ENCODE results near the gene PPP1R1C.

PPP1R1C gene

DNA sequence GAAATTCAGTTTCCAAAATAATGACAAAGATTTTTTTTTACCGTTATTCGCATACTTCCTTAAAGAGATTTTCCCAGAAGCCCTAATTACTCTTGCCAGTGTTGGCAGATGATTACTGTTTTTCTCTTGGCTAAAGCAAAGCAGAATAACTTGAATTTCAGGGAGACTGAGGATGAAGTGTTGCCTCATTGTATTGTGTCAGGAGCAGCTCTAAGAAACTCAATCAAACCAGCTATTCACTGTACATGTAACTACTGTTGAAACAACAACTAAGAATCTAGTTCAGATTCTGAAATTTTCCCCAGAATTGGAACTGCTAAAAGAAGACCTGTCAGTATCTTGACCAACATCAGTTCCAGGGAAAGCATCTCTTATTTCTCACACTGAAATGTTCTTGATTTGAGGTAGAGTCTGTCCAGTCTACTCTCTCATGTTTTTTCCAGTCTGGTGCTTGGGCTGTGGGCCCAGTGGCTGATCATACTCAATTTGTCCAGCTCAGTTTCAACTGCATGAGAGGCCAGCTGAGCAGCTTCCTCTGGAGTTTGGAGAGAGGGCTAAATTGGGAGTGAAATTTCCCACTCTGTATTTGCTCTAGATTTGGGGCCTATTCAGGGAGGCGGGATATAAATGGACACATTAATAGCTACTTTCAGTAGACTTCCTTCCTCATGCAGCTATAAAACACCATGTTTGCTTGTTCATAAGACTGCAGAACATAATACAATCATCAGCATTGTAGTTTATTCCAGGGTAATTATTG lies 78.5 kb downstream of the PPP1R1C start:
- no peak for DNase-seq

GRCh38 chr2:182066400-182067087 lies 80.9 kb downstream of the PPP1R1C start:
- DNase-seq: no peak

- no peak for DNase-seq
These were observed 81.7 kb downstream of the PPP1R1C start for GRCh38 chr2:182067393-182067792.

GRCh38 chr2:182068811-182069210 lies 83.2 kb downstream of the PPP1R1C start:
- no peak for DNase-seq

DNA sequence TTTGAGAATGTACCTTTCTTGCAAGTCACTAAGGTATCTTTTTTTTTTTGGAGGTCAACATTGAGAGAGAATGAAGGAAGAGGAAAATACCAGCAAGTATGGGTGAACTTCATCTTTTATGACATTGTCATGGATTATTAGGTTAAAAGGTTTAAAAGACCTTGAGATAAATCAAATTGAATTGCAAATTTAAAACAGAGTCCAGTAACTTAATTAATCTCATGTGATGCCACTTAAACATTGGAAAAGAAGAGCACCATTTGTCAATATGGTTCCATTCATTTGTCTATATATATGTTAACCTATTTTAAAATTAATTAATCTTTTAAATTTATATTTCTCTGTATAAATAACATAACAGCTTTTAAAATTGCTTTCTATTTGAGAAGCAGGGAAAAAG lies 83.8 kb downstream of the PPP1R1C start:
- no peak for DNase-seq

DNA sequence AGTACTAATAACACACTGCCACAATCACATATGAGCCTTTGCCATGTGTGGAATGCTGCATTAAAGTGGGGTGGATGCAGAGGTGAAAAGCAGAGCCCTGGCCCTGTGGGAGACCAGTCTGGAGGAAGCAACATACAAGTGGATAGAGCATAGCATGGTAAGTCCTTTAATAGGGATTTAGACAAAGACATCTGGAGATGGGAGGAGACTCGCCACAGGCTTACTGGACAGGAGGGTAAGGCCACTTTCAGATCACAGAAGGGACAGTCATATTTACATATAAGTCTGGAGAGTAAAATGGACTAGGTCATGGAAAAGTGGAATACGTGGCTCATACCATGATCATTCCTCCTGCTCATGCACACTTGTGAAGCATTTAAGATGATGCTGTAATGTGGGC lies 84.3 kb downstream of the PPP1R1C start:
- no peak for DNase-seq

GRCh38 chr2:182070736-182071135 lies 85.1 kb downstream of the PPP1R1C start:
- DNase-seq: no peak

DNA sequence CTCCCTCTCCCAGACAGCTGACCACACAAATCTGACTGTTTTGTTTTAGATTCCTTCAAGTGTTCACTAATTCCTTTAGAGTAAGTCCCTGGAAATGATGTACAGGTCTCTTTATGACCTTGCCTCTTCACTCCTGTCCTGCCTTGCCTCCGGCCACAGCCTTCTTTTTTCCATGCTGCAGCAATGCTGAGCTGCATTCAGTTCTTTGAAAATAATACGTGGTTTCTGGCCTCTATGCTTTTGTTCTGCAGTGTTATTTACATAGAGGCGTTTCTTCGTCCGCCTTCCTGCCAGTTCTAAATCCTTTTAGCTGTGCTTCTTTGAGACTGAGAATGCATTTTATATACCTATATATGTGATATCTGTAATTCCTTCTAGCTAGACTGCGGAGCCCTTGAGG lies 87.2 kb downstream of the PPP1R1C start:
- DNase-seq: no peak

DNA sequence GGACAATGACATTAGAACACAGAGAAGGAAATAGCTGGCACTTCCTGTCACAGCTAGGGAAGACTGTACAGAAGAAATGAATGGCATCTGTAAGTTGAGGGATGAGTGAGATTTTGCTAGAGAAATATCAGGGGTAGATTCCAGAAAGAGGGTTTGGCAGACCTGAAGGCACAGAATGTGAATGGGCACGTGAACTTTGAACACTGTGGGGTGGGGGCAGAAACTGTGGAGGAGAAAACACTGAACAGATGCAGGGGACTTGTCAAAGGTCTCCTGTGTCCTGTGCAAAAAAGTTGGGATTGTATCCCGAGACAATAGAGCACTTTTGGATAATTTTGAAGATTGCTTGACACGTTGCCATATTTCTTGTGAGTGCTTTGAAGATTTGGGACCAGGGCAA lies 88.0 kb downstream of the PPP1R1C start:
- no peak for DNase-seq

DNA sequence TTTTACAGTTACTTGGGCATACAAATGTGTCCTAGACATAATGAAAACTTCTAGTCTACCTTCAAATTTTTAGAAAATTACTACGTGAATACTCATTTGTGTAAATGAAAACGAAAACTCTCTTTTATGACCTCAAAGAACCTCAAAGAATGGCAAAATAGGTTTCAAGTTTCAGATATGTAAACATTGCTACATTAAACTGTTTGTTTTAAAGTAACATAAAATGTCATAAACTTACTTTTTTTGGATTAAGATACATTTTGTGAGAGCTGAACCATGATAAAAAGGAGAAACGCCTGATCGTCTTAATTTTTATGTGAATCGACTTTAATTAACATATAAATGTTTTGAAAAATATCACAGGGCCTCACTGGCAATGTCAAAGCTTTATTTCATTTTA lies 91.4 kb downstream of the PPP1R1C start:
- DNase-seq: no peak

GRCh38 chr2:182077448-182078142 lies 91.9 kb downstream of the PPP1R1C start:
- peak in 4 of 14 donors; percentile 1 to 34 (median 14) for DNase-seq

DNA sequence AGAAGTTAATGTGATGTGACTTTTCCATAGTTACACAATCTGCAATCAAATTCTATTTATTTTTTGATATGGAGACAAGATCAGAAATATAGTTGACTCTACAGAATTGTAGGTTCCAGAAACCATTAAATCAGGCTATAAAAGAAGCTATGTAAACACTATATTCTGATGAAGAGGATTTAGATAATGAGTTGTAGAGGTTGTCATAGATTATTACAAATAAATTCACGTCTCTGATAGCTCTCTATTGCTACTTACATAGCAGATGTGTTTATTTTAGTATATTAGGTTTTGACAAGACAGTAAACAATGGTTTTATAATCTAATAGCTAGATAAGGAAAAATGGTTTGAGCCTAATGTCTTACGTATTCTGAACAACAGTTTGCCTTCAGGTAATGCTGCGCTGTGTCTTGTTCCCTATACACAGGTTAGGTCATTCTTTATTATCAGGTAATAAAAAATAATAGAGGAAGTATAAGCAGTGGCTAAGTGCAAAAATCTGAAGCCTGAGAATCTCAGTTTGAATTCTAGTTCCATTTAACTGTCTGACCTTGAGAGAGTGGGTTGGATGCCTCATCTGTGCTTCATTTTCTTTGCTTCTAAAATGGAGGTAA lies 93.4 kb downstream of the PPP1R1C start:
- no peak for DNase-seq

- DNase-seq: no peak
These were observed 94.8 kb downstream of the PPP1R1C start for GRCh38 chr2:182080493-182080892.

GRCh38 chr2:182081602-182082260 lies 96.1 kb downstream of the PPP1R1C start:
- no peak for DNase-seq

DNA sequence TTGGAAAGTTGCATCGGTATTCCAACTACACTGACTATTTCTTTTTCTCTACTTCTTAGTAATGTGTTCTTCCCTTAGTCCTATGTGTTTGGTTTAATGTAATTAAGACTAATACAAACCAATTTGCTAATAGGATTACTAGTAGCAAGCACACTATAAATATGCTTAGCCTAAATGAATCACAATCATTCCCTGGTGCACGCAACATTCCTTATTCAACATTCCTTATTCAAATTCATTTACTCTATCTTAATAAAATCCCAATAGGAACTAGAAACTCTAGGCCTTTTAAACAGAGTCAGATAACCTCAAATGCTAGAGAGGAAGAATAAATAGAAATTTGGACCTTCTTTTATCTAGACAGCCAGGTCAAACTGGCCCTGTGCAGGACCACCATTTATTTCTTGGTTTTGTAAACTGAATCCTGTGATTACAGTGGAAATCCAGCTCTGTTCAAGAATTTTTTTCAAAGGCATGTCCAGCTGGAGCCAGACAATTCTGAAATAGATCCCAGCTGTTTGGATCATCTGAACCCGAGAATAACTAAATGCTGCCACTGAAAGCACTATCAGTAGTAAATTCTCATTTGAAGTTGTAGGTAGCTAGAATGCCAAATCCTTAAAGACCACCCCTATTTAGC lies 103.1 kb downstream of the PPP1R1C start:
- no peak for DNase-seq

DNA sequence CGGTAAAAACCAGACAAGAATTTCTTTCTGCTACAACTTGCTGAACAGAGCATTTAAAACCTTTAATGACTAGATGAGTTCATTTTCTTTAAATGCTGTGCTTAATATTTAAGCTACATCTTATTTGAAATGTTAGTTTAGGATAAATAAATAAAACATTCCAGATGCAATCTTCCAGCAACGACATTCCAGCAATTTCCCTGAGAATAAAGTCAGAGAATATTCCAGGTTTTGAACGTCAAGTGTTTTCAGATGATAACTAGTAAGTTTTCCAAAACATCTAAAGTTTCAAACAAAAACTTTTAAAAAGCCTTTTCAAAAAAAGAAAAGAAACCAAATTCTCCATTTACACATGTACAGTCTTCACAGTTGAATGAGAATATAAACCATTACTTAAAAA lies 104.8 kb downstream of the PPP1R1C start:
- DNase-seq: no peak

DNA sequence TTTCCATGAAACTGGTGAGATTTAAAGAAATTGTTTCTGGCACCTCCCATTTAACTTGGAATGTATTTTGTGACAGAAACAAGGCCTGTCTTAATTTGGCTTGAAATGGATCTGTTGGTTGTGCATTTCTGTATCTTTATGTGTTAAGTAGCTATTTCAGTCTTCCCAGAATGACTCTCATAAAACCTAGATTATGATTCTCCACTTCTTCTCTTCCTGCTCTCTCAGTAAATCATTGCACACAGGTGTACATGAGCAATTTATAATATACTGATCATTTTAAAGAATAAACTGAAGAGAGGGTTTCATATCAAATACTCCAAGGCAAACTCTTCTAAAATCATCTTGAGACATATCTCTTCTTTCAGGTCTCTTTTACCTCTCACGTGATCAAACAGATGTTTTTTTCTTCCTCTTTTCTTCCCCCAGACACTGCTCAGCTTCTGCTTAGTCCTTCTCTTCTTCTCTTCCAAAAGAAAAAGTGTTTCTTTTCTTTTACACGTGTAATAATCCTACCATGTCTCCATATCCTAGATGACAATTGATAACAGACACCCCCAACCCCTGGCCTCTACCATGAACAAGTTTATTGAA lies 112.0 kb downstream of the PPP1R1C start:
- no peak for DNase-seq

DNA sequence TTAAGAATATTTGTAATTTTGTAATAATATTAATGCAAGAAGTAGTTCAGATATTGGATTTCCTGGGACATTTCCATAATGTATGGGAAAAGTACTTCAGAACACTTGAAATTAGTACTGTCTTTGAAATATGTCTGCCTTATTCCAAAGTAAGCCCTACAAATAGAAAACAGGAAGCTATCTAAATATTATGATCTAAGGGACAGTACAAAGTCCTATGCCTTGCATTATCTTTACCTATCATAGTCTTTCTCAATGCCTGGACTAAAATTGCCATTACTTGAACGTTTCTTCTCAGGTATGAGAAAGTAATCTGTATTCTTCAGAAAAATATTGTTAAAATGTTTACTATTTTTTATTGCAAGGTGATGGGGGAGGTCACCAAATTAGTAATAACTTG lies 113.0 kb downstream of the PPP1R1C start:
- DNase-seq: no peak

- DNase-seq: no peak
These were observed 115.6 kb downstream of the PPP1R1C start for GRCh38 chr2:182101263-182101662.

DNA sequence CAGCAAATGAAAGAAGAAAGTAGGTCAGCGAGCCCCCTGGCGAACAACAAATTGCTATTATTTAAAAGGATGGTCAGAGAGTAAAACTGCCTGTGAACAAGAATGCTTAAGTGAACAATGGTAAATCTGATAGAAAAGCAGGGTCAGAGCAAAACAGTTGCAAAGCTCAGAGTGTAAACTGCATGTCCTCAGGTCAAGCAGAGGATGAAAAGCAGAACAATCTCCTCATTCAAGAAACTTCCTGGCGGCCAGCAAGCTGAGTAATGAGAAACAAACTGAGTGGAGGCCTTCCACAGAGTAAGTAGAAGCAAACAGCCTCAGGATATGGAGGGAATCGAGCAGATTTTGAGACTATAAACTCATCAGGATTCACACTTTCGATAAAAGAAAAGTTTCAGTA lies 117.9 kb downstream of the PPP1R1C start:
- DNase-seq: peak in 2 of 14 donors; percentile 5 to 8

DNA sequence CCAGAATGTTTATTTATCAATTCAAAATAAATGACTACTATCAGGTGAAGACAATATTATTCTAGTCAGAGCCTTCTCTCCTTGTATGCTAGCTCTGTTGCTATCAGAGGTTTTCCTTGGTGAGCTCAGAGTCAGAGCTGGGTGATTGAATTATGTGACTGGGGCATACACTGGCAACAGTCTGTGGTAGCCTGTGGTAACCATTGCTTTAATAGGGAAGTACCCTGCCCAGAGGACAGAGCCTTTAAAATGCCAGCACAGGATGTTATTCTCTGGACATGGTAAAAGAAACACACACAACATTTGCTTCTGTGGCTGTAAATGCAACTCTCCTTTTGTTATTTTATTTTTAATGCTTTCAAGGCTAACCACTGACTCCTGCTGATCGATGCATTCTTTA lies 124.7 kb downstream of the PPP1R1C start:
- no peak for DNase-seq

DNA sequence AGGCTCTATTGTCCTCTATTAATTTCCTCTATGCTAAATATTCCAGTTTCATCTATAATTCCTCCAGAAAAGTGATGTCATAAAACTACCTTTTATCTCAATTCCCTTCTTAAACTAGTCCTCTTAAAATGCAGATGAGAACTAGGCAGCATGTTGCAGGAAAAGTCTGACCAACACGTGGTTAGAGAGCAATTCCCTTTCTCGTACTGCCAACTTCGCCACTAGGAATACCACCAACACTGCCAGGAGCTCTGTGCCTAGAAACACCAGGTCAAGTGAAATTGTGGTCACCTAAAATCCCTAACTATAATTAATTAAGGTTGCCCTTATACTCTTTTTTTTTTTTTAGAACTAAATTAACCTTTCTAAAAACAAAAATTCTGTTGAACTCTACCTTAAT lies 127.7 kb downstream of the PPP1R1C start:
- no peak for DNase-seq
